HG03159 (cell line): Measurements from ENCODE around the gene NFATC3.
A peak's percentile ranks its signal among the peaks of the same experiment; 100 is the strongest.

Source experiments
- ATAC-seq: cut with Tn5 transposase; IDR thresholded peaks from one replicate; pipeline ENCODE4 v1.9.1; 2021; ENCODE audit warnings: mild to moderate bottlenecking, moderate library complexity; ENCODE audit not compliant: unreplicated experiment

NFATC3 gene

DNA sequence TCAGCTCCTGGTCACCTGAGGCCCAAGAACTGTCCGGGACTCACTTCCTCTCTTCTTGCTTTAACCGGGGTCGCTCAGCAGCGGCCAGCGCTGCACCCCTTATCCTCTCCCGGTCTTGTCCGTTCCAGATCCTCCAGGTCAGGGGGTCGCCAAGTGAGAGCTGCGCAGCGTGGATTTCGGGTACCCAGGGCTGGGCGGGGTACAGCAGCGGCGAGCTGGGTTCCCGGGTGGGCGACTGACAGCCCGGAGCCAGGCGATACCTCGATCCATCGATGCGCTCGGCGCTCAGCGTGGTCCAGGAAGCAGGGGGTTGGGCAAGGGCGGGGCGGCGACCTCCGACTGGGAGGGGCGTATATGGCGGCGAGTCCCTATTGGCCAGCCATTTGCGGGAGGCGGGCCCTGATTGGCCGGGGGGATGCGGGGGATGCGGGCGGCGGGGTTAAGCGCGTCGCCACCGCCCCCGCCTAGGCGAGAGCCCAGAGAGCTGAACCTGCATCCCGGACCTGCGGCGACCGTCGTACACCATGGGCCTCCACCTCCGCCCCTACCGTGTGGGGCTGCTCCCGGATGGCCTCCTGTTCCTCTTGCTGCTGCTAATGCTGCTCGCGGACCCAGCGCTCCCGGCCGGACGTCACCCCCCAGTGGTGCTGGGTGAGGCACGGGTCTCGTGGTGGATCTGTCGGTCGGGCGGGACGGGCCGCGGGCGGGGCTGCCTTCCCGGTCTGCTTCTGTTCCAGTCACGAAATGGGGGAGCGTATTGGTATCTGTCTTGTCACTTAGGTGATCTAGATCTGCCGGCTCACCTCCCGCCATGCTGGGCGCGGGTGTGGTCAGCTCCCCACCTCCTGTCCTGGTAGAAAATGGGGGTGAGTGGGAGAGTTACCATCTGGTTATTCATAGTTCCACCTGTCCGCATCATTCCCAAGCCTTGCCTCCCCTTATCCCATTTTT lies 160.0 kb downstream of the NFATC3 start, which contains the start of gene PLA2G15:
PLA2G15 (plus strand) TSS at position 471 of the 951 bp plus-strand sequence; CDS start at position 525, 54 bp downstream.
- peak; percentile 71 for ATAC-seq

DNA sequence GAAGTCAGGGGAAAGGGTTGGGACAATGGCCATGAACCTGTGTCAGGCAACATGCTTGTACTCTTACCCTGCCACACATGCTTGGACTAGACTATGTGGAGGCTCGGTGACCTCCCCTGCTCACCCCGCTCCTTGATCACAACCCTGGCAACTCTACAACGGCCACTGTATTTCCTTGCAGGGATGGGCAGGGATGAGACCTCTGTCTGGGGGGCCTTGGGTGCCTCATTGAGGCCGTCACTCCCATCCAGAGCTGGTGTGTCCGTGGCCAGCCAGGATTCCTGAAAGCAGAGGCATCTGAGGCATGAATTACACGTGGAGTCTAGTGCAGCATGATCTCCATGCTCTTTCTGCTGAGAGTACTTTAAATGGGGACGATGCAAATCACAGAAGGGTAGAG lies 161.0 kb downstream of the NFATC3 start:
- no peak for ATAC-seq

DNA sequence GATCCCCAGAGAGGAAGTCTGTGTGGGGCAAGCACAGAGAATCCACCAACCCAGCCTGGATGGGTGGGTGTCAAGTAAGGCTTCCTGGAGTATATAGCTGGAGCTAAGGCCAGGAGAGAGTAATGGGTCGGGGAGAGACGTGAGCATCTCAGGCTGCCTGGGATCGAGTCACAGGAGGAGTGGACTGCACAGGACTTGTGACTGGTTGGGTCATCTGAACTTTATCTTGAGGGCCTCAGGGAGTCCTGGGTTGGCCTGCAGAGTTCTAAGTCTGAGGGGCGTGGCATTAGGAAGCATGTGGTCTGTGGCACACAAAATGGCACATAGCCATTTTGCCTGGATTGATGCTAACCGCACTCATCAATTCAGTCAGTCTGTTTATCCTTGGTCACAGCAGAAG lies 161.5 kb downstream of the NFATC3 start:
- ATAC-seq = no peak

GRCh38 chr16:68247400-68247799 lies 162.2 kb downstream of the NFATC3 start:
- no peak for ATAC-seq

DNA sequence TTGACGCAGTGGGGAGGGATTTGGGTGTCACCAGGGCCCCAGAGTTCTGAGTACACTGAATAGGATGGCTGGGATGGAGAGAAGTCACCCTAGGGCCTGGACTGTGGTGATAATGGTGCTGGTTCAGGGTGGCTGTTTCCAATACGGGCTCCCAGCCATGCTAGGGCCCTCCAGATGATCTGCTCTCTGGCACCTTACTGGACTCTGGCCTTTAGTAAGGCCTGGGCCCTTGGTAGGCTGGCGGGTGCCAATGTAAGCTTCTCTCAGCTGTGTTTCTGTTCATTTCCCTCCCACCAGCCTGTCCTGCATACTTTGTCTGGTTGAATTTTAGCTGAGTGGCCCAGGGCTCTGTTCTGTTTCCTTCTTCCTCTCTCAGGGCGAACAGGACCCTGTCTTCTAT lies 162.8 kb downstream of the NFATC3 start:
- no peak for ATAC-seq

- ATAC-seq = no peak
These were observed 164.2 kb downstream of the NFATC3 start for GRCh38 chr16:68249371-68249770.

DNA sequence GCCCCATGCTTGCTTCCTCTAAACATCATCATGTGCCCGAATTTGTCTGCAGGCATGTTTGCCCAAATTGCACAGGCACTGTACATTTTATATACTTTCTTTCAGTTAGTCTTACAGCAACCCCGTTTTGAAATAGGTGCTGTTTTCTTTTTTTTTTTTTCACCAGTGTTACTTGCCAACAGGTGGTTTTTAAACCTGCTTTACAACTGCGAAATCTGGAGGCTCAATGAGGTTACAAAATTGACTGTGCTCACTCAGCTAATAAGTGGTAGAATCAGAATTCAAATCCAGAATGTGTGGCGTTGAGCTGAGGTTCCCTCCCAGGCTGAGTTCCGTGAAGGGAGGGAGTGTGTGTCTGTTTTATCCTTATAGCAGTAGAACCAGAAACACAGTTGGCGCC lies 165.8 kb downstream of the NFATC3 start:
- ATAC-seq = no peak

GRCh38 chr16:68251832-68252231 lies 166.7 kb downstream of the NFATC3 start:
- no peak for ATAC-seq

DNA sequence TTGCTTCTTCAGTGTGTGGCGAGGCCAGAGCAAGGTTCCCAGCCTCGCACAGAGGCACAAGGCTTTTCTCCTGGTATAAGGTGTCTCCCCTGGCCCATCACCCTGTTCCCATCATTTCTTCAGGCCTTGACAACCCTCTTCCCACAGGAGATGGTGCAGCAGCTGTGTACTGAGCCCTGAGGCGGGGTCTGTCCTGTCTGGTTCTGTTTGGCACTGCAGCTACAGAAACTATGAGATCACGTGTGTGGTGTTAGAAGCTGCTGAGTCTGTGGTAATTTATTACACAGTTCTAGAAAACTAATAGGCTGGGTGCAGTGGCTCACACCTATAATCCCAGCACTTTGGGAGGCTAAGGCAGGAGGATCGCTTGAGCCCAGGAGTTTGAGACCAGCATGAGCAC lies 167.2 kb downstream of the NFATC3 start:
- no peak for ATAC-seq

DNA sequence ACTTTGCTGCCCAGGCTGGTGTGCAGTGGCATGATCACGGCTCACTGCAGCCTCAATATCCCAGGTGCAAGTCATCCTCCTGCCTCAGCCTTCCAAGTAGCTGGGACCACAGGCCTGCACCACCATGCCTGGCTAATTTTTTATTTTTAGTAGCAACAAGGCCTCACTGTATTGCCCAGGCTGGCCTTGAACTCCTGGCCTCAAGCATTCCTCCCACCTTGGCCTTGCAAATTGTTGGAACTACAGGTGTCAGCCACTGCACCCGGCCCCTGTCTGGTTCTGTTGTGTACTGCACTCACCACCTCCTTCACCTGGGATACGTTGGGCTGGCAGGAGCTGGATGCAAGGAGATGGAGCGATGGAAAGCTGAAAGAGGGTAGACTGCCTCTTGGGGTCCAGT lies 168.6 kb downstream of the NFATC3 start:
- no peak for ATAC-seq

- ATAC-seq = no peak
These were observed 170.5 kb downstream of the NFATC3 start for GRCh38 chr16:68255712-68256111.

DNA sequence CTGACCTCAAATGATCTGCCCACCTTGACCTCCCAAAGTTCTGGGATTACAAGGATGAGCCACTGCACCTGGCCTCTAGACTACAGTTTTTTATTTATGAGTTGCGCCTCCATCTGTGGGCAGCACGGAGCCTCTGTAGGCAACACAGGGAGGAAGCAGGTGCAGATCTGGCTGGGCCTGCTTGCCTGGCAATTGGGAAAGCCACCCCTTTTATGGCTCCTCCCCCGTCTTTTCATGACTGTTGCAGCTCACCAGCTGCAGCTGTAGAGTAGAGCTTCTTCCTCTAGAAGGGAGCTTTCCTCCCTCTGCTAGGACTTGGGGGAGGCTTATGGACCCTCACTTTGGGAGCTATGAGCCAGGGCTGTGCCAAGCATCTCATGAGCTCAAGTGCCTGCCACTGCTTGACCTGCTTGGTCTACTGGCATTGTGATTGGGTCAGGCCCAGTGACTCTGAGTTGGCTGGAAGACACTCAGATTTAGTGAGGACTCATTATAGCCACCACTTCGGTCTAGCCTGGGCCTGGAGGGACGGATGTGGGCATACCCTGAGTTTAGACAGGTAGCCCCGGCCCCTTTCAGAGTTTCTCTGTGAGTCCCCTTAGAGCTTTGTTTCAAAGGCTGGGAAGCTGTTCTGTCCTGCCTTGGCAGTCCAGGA lies 172.2 kb downstream of the NFATC3 start:
- peak; percentile 52 for ATAC-seq

- ATAC-seq = peak; percentile 17
These were observed 173.0 kb downstream of the NFATC3 start for GRCh38 chr16:68257906-68258800.

GRCh38 chr16:68259007-68259825 lies 174.0 kb downstream of the NFATC3 start:
- ATAC-seq = no peak

GRCh38 chr16:68263559-68264127 lies 178.5 kb downstream of the NFATC3 start:
- ATAC-seq = no peak

- ATAC-seq = peak; percentile 58
These were observed 179.2 kb downstream of the NFATC3 start, which contains the start of gene SLC7A6 for GRCh38 chr16:68264128-68265077. Gene SLC7A6, plus strand, starts transcription at chr16:68264526. Its CDS starts 10,201 bp downstream, at chr16:68274727.

DNA sequence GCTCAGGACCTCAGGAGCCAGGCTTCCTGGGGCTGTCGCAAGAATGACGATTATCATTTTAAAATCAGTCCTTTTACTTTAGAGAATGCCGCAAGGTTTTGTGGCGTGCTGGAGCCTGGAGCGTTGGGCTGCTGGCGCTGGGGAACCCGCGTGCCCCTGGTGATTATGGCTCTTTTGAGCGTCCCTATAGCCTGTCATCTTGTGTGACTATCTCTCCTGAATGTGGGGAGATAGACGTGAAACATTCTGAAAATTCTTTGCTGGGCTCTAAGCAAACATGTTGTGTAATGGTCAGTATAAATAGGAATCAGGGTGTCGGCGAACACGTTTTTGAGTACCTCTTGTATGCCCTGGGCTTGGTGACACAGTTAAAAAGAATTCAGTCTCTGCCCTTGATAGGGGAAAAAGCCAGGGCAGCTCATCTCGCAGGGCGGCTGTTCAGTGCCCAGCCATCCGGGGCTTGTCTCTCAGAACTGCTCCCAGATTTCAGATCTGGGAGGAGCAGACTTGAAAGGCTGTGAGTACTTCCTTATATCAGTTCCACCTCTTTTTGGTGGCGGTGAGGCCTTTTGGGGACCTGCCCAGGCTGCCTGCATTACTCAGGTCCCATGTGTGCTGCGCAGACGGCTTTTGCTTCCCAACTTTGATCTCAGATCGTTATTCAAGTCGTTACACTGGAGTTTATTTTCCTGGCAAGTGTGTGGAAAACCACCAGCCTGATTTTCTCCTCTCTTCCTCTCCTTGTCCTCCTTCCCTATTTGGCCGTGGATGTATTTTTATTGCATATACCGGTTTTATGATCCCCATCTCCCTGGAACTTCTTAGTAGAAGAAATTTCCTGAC lies 180.1 kb downstream of the NFATC3 start:
- ATAC-seq = peak; percentile 7
